Activated CD4-positive, alpha-beta T cell treated with anti-CD3 and anti-CD28 coated beads, Interleukin-2, amount 10 ng/mL, durations not matched to agents 24 days and 14 days (primary cell): ENCODE results near the gene LRP1B. TPM values are rescaled to one million over a fixed set of nuclear protein-coding genes. Genes with fewer than 3 reads are reported as not detected.

Experiments used
- DNase-seq: peaks from one replicate; pipeline ENCODE4 v3.0.0; 2022
- H3K27ac Mint-ChIP-seq: one replicate; pipeline ENCODE4 v1.8.0; 2022; ENCODE audit warnings: mild to moderate bottlenecking, mixed read lengths
- H3K27me3 Mint-ChIP-seq: one replicate; pipeline ENCODE4 v1.8.0; 2022; ENCODE audit warnings: mixed read lengths
- H3K36me3 Mint-ChIP-seq: one replicate; pipeline ENCODE4 v1.8.0; 2022; ENCODE audit warnings: low read depth, mild to moderate bottlenecking, mixed read lengths
- H3K4me1 Mint-ChIP-seq: one replicate; pipeline ENCODE4 v1.8.0; 2021; ENCODE audit warnings: mixed read lengths
- H3K4me3 Mint-ChIP-seq: one replicate; pipeline ENCODE4 v1.8.0; 2022; ENCODE audit warnings: mild to moderate bottlenecking, moderate library complexity, mixed read lengths
- H3K9me3 Mint-ChIP-seq: one replicate; pipeline ENCODE4 v1.8.0; 2021; ENCODE audit warnings: mixed read lengths
- intact Hi-C: fragments of 100-400 bp; cut with micrococcal nuclease; formaldehyde crosslinking; loops from one replicate; pipeline ENCODE4 v1.15.1; 2023
- total RNA-seq: library from RNA; stranded (reverse); gene quantifications from 2 replicates; pipeline ENCODE4 v1.2.3, GENCODE V29; 2022

Gene LRP1B
- not detected in 2 replicates for total RNA-seq

GRCh38 chr2:142131010-142131669, at the start of gene LRP1B:
LRP1B (minus strand) TSS chr2:142131016; CDS start chr2:142130729, 287 bp downstream.
- peak within 1 kb of the TSS; percentile 82 for H3K4me3 Mint-ChIP-seq

DNA sequence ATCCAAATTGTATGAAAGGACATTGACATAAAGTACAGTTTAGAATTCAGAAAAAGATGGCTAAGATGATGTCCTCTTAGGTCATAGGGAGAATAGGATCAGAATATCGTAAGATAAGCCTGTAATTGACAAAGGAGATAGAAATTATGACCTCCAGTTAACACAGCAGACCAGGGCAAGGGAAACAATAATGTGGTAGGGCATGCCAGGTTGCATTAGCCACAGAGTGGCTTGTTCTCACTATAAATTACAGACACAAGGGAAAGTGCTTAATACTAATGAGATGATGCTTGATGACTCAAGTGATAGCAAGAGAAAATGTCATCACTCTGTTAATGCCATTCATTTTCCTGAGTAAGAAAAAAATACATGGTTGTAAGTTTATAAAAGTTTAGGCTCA, 48.9 kb upstream of the LRP1B start:
- no peaks in the 10 kb centered on the region for H3K36me3 Mint-ChIP-seq
- peaks cover 5% of the 10 kb centered on the region for H3K9me3 Mint-ChIP-seq
- no peaks in the 10 kb centered on the region for H3K4me1 Mint-ChIP-seq
- no peaks in the 10 kb centered on the region for H3K27me3 Mint-ChIP-seq
- H3K4me3 Mint-ChIP-seq = no peak overlapping the region
- H3K27ac Mint-ChIP-seq = no peak overlapping the region
- intact Hi-C loops = no loop called here
- DNase-seq = no peak

More at GRCh38 chr2:142131010-142131669, at the start of gene LRP1B:
- Mint-ChIP-seq H3K27me3 (peaks cover 46% of the 10 kb centered on the region), H3K36me3 (no peaks in the 10 kb centered on the region), H3K27ac (no peak within 1 kb of the TSS), H3K9me3 (no peaks in the 10 kb centered on the region), H3K4me1 (peaks cover 12% of the 10 kb centered on the region)
- peak; percentile 56 for DNase-seq
- intact Hi-C loops = no loop called here

GRCh38 chr2:142178604-142179003, 47.8 kb upstream of the LRP1B start:
- Mint-ChIP-seq H3K9me3 (peaks cover 5% of the 10 kb centered on the region), H3K36me3 (no peaks in the 10 kb centered on the region), H3K27me3 (no peaks in the 10 kb centered on the region), H3K4me3 (no peak overlapping the region), H3K4me1 (no peaks in the 10 kb centered on the region), H3K27ac (no peak overlapping the region)
- intact Hi-C loops = no loop called here
- no peak for DNase-seq

DNA sequence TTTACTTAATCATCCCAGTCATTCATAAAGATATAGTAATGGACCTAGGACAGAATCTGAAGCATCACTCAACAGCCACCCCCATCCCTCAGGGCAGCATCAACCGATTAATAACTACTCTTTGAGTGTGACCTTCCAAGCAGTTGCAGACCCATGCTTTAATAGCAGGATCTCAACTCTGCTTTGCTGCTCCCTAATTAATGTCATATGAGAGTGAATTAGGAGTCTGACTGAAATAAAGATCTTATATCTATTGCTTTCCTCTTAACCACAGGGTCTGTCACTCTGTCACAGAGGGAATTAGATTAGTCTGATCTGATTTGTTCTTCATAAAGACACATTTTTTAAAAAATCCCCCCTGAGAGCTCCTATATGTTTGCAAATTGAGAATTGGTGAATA, 46.1 kb upstream of the LRP1B start:
- no peaks in the 10 kb centered on the region for H3K36me3 Mint-ChIP-seq
- intact Hi-C loops = no loop called here

DNA sequence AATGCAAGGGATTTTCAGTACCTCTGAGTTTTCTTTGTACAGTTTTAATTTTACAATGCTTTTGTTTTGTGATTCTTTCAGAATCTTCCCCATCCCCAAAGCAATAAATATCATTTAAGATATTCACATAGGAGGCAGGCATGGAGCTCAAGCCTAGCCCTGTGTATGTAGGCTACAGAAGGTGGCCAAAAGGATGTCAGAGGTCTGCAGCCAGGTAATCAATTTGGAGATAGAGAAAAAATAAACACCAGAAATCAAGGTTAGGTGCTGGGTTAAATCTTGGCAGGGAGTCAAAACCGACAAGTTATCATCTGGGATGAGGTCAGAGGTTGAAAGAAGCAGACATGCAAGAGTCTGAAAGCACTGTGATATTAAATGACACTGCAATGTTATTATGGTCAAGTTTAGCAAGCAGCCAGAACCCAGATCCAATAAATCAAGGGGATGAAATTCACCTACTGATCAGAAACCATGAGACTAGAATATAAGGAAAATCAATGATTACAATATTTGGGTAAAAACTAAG, 45.1 kb upstream of the LRP1B start:
- Mint-ChIP-seq H3K27me3 (no peaks in the 10 kb centered on the region), H3K36me3 (no peaks in the 10 kb centered on the region), H3K9me3 (no peaks in the 10 kb centered on the region), H3K4me3 (no peak overlapping the region), H3K27ac (no peak overlapping the region), H3K4me1 (no peaks in the 10 kb centered on the region)
- no peak for DNase-seq
- intact Hi-C loops = no loop called here

More for the DNA sequence above, 46.1 kb upstream of the LRP1B start:
- Mint-ChIP-seq H3K27ac (no peak overlapping the region), H3K9me3 (no peaks in the 10 kb centered on the region), H3K27me3 (no peaks in the 10 kb centered on the region), H3K4me3 (no peak overlapping the region), H3K4me1 (no peaks in the 10 kb centered on the region)
- no peak for DNase-seq

DNA sequence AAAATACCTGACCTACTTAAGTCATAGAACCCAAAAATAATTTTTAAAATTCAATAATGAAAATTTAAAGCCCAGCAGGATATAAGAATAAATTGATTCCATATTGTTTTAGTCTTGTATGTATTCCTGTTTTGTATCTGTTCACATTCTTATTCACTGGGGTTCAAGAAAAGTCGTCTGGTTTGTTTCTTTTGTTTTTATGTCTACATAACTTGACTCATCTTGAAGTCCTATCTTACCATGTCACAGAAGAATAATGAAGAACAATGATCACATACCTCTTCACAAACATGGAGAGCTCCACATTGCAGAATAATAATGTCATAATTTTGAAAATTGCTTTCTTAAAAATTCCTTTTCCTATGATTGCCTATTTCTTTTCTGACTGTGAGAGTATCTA, 43.4 kb upstream of the LRP1B start:
- intact Hi-C loops = no loop called here
- H3K27me3 Mint-ChIP-seq = no peaks in the 10 kb centered on the region
- no peaks in the 10 kb centered on the region for H3K36me3 Mint-ChIP-seq
- DNase-seq = no peak
- no peaks in the 10 kb centered on the region for H3K4me1 Mint-ChIP-seq
- no peak overlapping the region for H3K27ac Mint-ChIP-seq
- no peaks in the 10 kb centered on the region for H3K9me3 Mint-ChIP-seq
- no peak overlapping the region for H3K4me3 Mint-ChIP-seq

GRCh38 chr2:142170847-142171246, 40.0 kb upstream of the LRP1B start:
- no peak overlapping the region for H3K27ac Mint-ChIP-seq
- H3K4me3 Mint-ChIP-seq = no peak overlapping the region
- no peaks in the 10 kb centered on the region for H3K27me3 Mint-ChIP-seq
- no peaks in the 10 kb centered on the region for H3K36me3 Mint-ChIP-seq
- no peaks in the 10 kb centered on the region for H3K4me1 Mint-ChIP-seq
- intact Hi-C loops = no loop called here
- DNase-seq = no peak
- no peaks in the 10 kb centered on the region for H3K9me3 Mint-ChIP-seq

DNA sequence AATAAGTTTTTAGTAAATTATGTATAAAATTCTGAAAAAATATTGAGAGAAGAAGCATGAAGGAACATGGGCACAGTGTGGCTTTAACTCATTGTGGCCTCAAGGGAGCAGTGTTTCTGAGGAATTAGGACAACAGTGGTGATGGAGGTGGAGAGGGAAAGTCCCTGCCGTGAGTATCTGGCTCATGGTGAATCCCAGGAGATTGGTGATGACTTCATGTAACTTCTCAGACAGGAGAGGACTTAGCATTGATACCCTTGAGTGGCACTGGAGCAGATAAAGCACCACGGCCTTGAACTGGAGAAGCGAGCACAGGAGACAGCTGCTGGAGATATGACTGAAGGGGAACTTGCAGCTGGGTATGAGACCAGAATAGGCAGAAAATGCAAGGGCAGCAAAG, 35.0 kb upstream of the LRP1B start:
- Mint-ChIP-seq H3K4me3 (no peak overlapping the region), H3K9me3 (no peaks in the 10 kb centered on the region), H3K36me3 (no peaks in the 10 kb centered on the region), H3K27ac (no peak overlapping the region), H3K27me3 (no peaks in the 10 kb centered on the region), H3K4me1 (no peaks in the 10 kb centered on the region)
- DNase-seq = no peak
- intact Hi-C loops = no loop called here

GRCh38 chr2:142153601-142154000, 22.8 kb upstream of the LRP1B start:
- H3K9me3 Mint-ChIP-seq = no peaks in the 10 kb centered on the region
- no peak for DNase-seq
- H3K4me3 Mint-ChIP-seq = no peak overlapping the region
- intact Hi-C loops = no loop called here
- no peaks in the 10 kb centered on the region for H3K4me1 Mint-ChIP-seq
- H3K36me3 Mint-ChIP-seq = no peaks in the 10 kb centered on the region
- H3K27ac Mint-ChIP-seq = no peak overlapping the region
- H3K27me3 Mint-ChIP-seq = no peaks in the 10 kb centered on the region

DNA sequence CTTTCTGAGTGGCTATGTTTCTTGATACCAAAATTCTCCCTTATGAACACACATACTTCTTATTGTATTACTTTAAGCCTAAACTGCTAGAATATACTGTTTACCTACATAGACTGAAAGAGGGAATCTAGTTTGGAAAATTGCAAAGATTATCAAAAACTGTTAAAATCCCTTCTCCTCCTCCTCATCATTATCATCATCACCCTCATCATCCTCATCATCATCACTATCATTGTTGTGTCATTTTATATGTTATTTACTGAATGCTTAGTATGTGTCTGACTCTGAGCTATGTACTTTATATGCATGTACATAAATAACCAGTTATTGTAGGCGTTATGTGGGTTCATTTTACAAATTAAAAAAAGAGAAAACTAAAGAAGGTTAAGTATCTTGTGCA, 19.6 kb upstream of the LRP1B start:
- no peaks in the 10 kb centered on the region for H3K27me3 Mint-ChIP-seq
- no peaks in the 10 kb centered on the region for H3K4me1 Mint-ChIP-seq

DNA sequence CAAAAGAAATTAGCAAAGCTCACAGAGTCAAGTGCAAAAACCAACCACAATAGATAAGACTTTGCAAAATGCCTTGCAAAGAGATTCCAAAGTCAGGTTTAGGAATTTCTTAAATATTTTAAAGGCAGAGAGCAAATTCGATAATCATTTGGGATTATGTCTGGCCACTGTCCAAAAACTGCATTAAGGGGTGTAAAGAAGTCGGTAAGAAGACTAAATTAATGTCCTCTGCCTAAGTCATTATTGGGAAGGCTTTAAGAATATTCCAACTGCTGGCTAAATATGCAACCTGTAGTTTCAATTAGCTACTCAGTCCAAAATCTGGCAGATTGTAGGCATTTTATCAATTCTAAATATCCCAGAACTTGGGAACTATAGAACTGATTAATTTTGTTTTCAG, 13.7 kb upstream of the LRP1B start:
- Mint-ChIP-seq H3K4me3 (no peak overlapping the region), H3K27me3 (no peaks in the 10 kb centered on the region), H3K36me3 (no peaks in the 10 kb centered on the region), H3K27ac (no peak overlapping the region), H3K9me3 (no peaks in the 10 kb centered on the region), H3K4me1 (no peaks in the 10 kb centered on the region)
- intact Hi-C loops = no loop called here
- no peak for DNase-seq

More for the DNA sequence above, 19.6 kb upstream of the LRP1B start:
- Mint-ChIP-seq H3K27ac (no peak overlapping the region), H3K36me3 (no peaks in the 10 kb centered on the region), H3K4me3 (no peak overlapping the region), H3K9me3 (no peaks in the 10 kb centered on the region)
- DNase-seq = no peak
- intact Hi-C loops = no loop called here

DNA sequence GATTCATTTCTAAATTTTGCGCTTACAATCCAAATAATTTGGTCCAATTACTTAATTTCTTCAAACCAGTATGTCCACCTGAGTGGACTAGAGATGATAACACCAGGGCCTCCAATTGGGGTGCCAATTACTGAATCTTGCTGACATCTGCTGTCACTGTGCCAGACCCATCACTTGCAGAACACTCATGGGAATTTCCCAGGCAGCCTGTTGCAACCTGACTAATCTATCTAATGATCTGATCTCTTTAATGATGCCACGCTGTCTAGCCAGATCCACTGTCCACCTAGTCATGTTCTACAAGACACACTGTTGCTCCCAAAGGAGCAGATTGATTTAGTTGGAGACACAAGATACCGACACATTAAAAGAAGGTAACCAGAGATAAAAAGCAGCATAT, 11.8 kb upstream of the LRP1B start:
- H3K9me3 Mint-ChIP-seq = no peaks in the 10 kb centered on the region
- DNase-seq = no peak

GRCh38 chr2:142140434-142140845, 9.6 kb upstream of the LRP1B start:
- no peak for DNase-seq
- intact Hi-C loops = no loop called here
- H3K27me3 Mint-ChIP-seq = no peaks in the 10 kb centered on the region
- H3K9me3 Mint-ChIP-seq = no peaks in the 10 kb centered on the region
- no peaks in the 10 kb centered on the region for H3K4me1 Mint-ChIP-seq
- no peak overlapping the region for H3K27ac Mint-ChIP-seq
- H3K36me3 Mint-ChIP-seq = no peaks in the 10 kb centered on the region
- no peak overlapping the region for H3K4me3 Mint-ChIP-seq

More for the DNA sequence above, 11.8 kb upstream of the LRP1B start:
- intact Hi-C loops = no loop called here
- Mint-ChIP-seq H3K36me3 (no peaks in the 10 kb centered on the region), H3K4me3 (no peak overlapping the region), H3K27me3 (no peaks in the 10 kb centered on the region), H3K27ac (no peak overlapping the region), H3K4me1 (no peaks in the 10 kb centered on the region)

DNA sequence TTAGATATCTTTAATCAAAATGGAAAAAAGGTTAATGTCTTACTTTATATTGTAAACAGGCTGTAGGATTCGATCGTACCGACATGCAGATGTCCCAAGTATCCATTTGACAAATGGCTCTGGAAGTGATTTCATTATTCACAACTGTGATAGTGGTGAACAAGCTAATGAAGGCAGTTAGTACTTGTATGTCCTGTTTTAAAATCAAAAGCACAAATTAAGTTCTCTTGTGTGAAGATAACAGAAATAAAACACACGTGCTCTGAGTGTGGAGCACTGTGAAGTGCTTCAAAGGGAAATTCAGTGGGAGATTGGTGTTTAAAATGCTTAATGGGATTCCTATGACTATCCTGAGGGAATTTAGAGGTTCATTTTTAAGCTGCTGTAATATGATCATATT, 8.6 kb upstream of the LRP1B start:
- no peaks in the 10 kb centered on the region for H3K9me3 Mint-ChIP-seq
- no peak overlapping the region for H3K4me3 Mint-ChIP-seq
- H3K4me1 Mint-ChIP-seq = no peaks in the 10 kb centered on the region
- no peaks in the 10 kb centered on the region for H3K36me3 Mint-ChIP-seq
- H3K27ac Mint-ChIP-seq = no peak overlapping the region
- DNase-seq = no peak
- H3K27me3 Mint-ChIP-seq = peaks cover 2% of the 10 kb centered on the region
- intact Hi-C loops = no loop called here

DNA sequence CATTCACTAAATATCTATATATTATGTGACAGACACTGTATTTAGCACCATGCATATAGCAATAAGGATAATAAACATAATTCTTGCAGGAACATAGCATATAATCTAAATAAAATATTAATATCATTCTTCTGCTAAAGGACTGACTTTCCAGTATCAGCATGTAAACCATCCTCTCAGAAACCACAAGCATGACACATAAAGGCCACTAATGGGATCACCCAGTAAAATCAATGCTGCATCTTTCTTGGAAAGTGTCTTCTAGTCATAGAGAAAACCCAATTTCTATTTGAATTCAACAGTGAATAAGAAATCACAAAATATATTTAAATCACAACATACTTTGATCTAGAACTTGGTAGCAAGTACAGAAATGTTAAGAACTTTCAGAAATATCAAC, 5.8 kb upstream of the LRP1B start:
- H3K27ac Mint-ChIP-seq = no peak overlapping the region
- H3K4me3 Mint-ChIP-seq = no peak overlapping the region
- no peak for DNase-seq
- H3K27me3 Mint-ChIP-seq = peaks cover 13% of the 10 kb centered on the region
- no peaks in the 10 kb centered on the region for H3K9me3 Mint-ChIP-seq
- intact Hi-C loops = no loop called here
- H3K36me3 Mint-ChIP-seq = no peaks in the 10 kb centered on the region
- H3K4me1 Mint-ChIP-seq = peaks cover under 1% of the 10 kb centered on the region
